NCI-H510A (cell line): ENCODE data around the gene TLCD3A.
"Not testable (repeated sequence)": the region's sequence is repeated elsewhere in the genome, so short reads cannot be mapped to it uniquely, and the experiment has no call there.

Experiments
- DNase-seq: peaks from one replicate; lab custom pipeline; 2025; lab: John Stamatoyannopoulos, UW

Gene TLCD3A

GRCh38 chr17:708132-708531 lies 24.3 kb upstream of the TLCD3A start:
- no peak for DNase-seq

DNA sequence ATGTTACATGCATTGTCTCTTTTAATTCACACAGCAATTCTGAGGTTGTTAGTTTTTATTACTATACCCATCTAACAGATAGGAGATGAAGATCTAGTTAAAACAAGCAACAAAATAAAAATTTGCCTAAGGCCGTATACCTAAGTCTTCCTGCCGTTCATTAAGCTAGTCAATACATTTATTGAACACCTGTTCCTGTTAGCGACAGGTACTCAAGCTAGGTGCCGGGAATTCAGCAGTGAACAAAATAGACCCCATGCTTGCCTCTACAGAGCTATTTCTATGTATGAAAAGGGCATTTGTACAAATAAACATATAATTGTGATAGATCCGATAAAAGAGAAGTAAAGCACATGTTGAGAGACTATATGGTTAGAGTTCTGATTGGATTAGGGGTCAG lies 14.3 kb upstream of the TLCD3A start:
- DNase-seq, result no peak

DNA sequence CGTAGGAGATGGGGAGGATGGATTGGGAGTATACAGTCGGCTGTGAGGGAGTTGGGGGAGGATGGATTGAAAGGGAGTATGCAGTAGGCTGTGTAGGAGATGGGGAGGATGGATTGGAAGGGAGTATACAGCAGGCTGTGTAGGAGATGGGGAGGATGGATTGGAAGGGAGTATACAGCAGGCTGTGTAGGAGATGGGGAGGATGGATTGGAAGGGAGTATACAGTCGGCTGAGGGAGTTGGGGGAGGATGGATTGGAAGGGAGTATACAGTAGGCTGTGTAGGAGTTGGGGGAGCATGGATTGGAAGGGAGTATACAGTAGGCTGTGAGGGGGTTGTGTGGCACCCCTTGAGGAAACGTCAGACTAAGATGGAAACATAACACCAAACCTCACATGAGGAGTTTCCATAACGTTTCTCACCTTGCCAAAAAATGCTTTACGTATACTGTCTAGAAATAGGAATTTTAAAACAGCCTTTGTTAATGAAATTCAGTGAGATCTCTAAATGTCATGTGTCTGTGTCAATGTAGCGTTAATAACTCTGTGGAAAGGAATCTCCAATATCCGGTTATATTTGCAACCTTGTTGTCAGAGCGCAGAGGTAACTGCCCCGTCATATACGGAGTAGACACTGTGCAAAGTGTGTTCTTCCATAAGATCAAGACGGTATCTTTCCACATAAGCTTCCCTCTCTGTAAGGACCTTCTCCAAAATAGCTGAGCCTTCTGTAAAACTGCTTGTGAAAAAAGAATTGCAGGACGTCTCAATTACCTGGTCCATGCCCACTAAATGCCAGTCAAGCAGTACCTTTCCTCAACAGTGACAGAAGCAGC lies 11.5 kb upstream of the TLCD3A start:
- DNase-seq, result no peak

DNA sequence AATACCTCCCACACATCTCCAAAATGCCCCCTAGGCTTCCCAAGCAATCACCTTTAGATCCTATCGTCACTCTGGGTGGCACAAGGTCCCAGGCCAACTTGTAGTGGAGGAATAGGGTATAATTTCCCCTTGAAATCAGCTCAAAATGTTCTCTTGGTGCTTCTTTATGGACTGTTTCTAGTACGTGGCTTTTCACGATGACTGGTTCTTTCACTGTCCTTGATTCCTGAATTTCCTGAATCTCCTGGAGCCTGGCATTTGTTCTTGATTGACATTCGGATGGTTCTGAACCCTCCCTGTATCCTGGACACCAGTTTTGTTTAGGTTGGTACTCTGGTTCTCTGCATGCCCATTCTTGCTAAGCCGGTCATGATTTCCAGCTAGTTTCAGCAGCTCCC lies 10.9 kb upstream of the TLCD3A start:
- DNase-seq, result no peak

DNA sequence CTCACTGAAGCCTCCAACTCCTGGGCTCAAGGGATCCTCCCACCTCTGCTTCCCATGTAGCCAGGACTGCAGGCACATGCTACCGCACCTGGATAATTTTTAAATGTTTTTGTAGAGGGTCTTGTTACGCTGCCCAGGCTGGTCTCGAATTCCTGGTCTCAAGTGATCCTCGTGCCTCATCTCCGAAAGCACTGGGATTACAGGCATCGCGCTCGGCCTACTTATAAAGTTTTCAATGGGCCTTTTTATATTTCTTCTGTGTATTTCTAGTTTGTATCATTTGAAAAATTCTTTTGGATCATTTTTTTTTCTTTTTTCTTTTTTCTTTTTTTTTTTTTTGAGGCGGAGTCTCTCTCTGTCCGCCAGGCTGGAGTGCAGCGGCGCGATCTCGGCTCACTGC lies 7.3 kb upstream of the TLCD3A start:
- DNase-seq, result no peak

GRCh38 chr17:725746-726145 lies 6.7 kb upstream of the TLCD3A start:
- DNase-seq, result no peak

- no peak for DNase-seq
Measured at GRCh38 chr17:726271-726919, 6.0 kb upstream of the TLCD3A start.

- no peak for DNase-seq
Measured at GRCh38 chr17:728911-729310, 3.5 kb upstream of the TLCD3A start.

- DNase-seq, result no peak
Measured at GRCh38 chr17:731644-732066, 741 bp upstream of the TLCD3A start.

- no peak for DNase-seq
Measured at GRCh38 chr17:732902-733720, 715 bp downstream of the TLCD3A start.

GRCh38 chr17:733743-734142 lies 1.3 kb downstream of the TLCD3A start:
- no peak for DNase-seq

GRCh38 chr17:737561-738113 lies 5.2 kb downstream of the TLCD3A start:
- DNase-seq, result no peak

GRCh38 chr17:740240-741017 lies 8.0 kb downstream of the TLCD3A start:
- DNase-seq, result no peak

- DNase-seq, result no peak
Measured at GRCh38 chr17:742147-742793, 9.9 kb downstream of the TLCD3A start.

DNA sequence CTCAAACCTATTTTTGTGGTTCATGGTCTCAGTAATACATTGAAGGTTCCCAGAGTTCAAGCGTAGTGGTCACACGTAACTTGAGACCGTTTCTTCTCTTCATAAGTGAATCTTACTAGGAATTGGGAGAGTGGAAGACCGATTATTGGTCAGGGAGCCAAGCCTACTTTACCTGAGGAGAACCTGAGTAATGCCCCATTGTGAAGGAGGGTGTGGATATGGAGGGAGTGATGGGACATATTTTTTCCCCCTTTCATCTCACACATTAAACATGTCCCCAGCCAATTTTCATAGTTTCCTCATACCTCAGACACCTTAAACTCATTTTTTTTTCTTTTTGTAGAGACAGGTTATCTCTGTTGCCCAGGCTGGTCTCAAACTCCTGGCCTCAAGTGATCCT lies 10.7 kb downstream of the TLCD3A start:
- no peak for DNase-seq

DNA sequence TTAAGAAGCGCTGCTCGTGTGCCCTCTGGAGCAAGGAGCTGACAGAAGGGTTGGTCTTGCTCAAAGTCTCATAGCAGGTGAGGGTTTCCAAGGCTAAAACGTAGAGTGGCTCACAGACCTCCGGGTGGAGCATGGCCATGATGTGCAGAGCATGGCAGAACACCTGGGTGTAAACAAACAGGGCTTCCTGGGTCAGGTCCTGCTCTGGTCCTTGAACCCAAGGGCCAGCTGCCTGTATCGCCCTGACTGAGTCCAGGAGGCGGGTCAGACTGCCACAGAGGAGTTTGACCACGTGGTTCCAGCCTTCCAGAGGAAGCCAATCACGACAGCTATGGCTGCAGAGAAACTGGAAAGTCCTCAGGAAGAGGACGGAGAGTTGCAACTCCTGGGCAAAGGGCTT lies 12.5 kb downstream of the TLCD3A start:
- DNase-seq, result no peak

GRCh38 chr17:745406-745805 lies 13.0 kb downstream of the TLCD3A start:
- no peak for DNase-seq

GRCh38 chr17:746181-746580 lies 13.8 kb downstream of the TLCD3A start:
- no peak for DNase-seq

GRCh38 chr17:746783-747629 lies 14.6 kb downstream of the TLCD3A start:
- DNase-seq, result no peak

DNA sequence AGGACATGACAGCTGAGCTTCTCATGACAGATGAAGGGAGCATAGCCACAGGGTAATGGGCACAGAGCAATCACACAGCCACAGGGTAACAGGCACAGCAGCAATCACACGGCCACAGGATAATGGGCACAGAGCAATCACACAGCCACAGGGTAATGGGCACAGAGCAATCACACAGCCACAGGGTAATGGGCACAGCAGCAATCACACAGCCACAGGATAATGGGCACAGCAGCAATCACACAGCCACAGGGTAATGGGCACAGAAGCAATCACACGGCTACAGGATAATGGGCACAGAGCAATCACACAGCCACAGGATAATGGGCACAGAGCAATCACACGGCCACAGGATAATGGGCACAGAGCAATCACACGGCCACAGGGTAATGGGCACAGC lies 16.2 kb downstream of the TLCD3A start:
- DNase-seq, result not testable (repeated sequence)
